Activated naive CD8-positive, alpha-beta T cell treated with anti-CD3 and anti-CD28 coated beads, Interleukin-2, amount 50 U/mL, for 24 hours (primary cell): ENCODE data around the gene KREMEN1.

Experiments
- ATAC-seq: fragments of 150-1000 bp; cut with Tn5 transposase; one replicate; pipeline ENCODE4 v1.10.0; 2021
- DNase-seq: peaks from one replicate; pipeline ENCODE4 v3.0.0; 2021
- H3K27ac Mint-ChIP-seq: one replicate; pipeline ENCODE4 v1.8.0; 2021; ENCODE audit warnings: mild to moderate bottlenecking, mixed read lengths
- H3K27me3 Mint-ChIP-seq: one replicate; pipeline ENCODE4 v1.8.0; 2021; ENCODE audit warnings: mixed read lengths
- H3K36me3 Mint-ChIP-seq: one replicate; pipeline ENCODE4 v1.8.0; 2021; ENCODE audit warnings: low read depth, mixed read lengths
- H3K4me1 Mint-ChIP-seq: one replicate; pipeline ENCODE4 v1.8.0; 2021; ENCODE audit warnings: mixed read lengths
- H3K4me3 Mint-ChIP-seq: one replicate; pipeline ENCODE4 v1.8.0; 2021; ENCODE audit warnings: mild to moderate bottlenecking, moderate library complexity, mixed read lengths
- H3K9me3 Mint-ChIP-seq: one replicate; pipeline ENCODE4 v1.8.0; 2021; ENCODE audit warnings: mixed read lengths

The KREMEN1 gene

GRCh38 chr22:29134448-29134847 is 61.6 kb downstream of the KREMEN1 start:
- Mint-ChIP-seq H3K27ac (no peak overlapping the region), H3K4me3 (no peak overlapping the region)

GRCh38 chr22:29136782-29137700 is 64.2 kb downstream of the KREMEN1 start:
- H3K27ac Mint-ChIP-seq = no peak overlapping the region
- H3K9me3 Mint-ChIP-seq = peaks cover 3% of the 10 kb centered on the region
- ATAC-seq (no peak), DNase-seq (no peak)
- no peaks in the 10 kb centered on the region for H3K4me1 Mint-ChIP-seq
- H3K4me3 Mint-ChIP-seq = no peak overlapping the region
- H3K27me3 Mint-ChIP-seq = peaks cover 7% of the 10 kb centered on the region
- no peaks in the 10 kb centered on the region for H3K36me3 Mint-ChIP-seq

More at GRCh38 chr22:29134448-29134847, 61.6 kb downstream of the KREMEN1 start:
- Mint-ChIP-seq H3K27me3 (peaks cover 7% of the 10 kb centered on the region), H3K36me3 (no peaks in the 10 kb centered on the region), H3K4me1 (no peaks in the 10 kb centered on the region), H3K9me3 (peaks cover 3% of the 10 kb centered on the region)
- ATAC-seq = no peak
- no peak for DNase-seq

GRCh38 chr22:29138556-29139305 is 65.9 kb downstream of the KREMEN1 start:
- Mint-ChIP-seq H3K9me3 (peaks cover 1% of the 10 kb centered on the region), H3K36me3 (no peaks in the 10 kb centered on the region), H3K4me3 (no peak overlapping the region), H3K27me3 (peaks cover 7% of the 10 kb centered on the region), H3K4me1 (no peaks in the 10 kb centered on the region), H3K27ac (no peak overlapping the region)
- no peak for DNase-seq
- no peak for ATAC-seq

- Mint-ChIP-seq H3K27me3 (peaks cover 1% of the 10 kb centered on the region), H3K27ac (no peak overlapping the region), H3K4me1 (no peaks in the 10 kb centered on the region), H3K36me3 (no peaks in the 10 kb centered on the region), H3K4me3 (no peak overlapping the region), H3K9me3 (no peaks in the 10 kb centered on the region)
- DNase-seq (no peak), ATAC-seq (no peak)
Measured at GRCh38 chr22:29139965-29140782, 67.3 kb downstream of the KREMEN1 start.

GRCh38 chr22:29141078-29141688 is 68.3 kb downstream of the KREMEN1 start:
- DNase-seq (no peak), ATAC-seq (no peak)
- H3K4me1 Mint-ChIP-seq = no peaks in the 10 kb centered on the region
- H3K27ac Mint-ChIP-seq = no peak overlapping the region
- H3K27me3 Mint-ChIP-seq = peaks cover 1% of the 10 kb centered on the region
- H3K36me3 Mint-ChIP-seq = no peaks in the 10 kb centered on the region
- H3K9me3 Mint-ChIP-seq = no peaks in the 10 kb centered on the region
- H3K4me3 Mint-ChIP-seq = no peak overlapping the region

DNA sequence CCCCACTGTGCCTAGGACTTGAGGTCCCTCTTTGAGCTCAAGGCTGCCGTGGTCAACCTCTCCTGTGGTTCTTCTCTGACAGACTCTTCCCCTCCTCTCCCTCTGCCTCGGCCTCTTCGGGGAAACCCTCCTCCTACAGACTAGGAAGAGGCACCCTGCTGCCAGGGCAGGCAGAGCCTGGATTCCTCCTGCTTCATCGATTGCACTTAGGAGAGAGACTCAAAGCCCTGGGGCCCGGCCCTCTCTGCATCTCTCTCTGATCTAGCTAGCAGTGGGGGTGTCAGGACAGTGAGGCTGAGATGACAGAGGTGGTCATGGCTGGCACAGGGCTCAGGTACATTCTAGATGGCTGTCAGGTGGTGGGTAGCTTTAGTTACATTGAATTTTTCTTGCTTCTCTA is 69.3 kb downstream of the KREMEN1 start:
- Mint-ChIP-seq H3K27ac (no peak overlapping the region), H3K4me3 (no peak overlapping the region), H3K9me3 (no peaks in the 10 kb centered on the region), H3K27me3 (no peaks in the 10 kb centered on the region), H3K36me3 (no peaks in the 10 kb centered on the region), H3K4me1 (no peaks in the 10 kb centered on the region)
- ATAC-seq = no peak
- no peak for DNase-seq

DNA sequence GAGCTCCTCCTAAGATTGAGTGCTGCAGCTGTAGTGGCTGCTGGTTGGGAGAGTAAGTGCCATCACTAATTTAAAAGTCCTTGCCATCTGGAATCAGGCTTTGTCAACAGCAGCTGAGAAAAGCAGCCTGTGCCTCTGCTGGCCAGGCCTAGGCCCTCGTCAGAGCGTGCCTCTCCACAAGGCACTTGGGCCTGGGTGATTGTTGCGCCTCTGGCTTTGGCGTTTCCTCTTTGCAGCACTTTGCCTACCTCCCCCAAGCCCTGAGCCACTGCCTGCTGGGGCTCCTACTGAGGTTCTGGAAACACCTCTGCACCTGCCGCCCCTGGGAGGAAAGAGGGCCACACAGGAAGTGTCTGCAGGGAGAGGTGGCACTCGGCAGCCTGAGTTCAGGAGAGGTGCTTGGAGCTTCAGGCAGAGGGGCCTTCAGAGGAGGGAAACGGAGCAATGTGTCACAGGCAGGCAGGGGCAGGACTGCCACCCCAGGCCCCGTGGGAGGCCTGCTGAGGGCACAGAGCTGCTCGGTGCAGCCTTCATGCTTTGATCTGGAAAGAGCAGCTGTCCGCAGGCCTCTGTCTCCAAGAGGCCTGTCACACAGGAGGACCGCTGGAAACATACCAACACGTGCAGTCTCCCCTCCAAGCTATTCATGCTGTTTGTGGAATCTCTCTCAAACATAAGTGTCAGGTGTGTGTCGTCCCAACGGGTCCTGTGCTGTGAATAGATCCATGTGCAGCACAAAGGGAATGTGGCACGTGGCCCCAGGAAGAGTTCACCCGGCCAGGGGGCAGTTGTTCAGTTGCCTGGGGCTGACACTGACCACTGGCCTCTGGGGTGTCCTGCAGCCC is 71.3 kb downstream of the KREMEN1 start:
- Mint-ChIP-seq H3K27ac (no peak overlapping the region), H3K9me3 (no peaks in the 10 kb centered on the region), H3K36me3 (no peaks in the 10 kb centered on the region), H3K27me3 (no peaks in the 10 kb centered on the region), H3K4me3 (no peak overlapping the region), H3K4me1 (no peaks in the 10 kb centered on the region)
- ATAC-seq (no peak), DNase-seq (no peak)

GRCh38 chr22:29144786-29145160 is 71.9 kb downstream of the KREMEN1 start:
- no peaks in the 10 kb centered on the region for H3K4me1 Mint-ChIP-seq
- H3K27me3 Mint-ChIP-seq = no peaks in the 10 kb centered on the region
- no peaks in the 10 kb centered on the region for H3K9me3 Mint-ChIP-seq
- no peak for DNase-seq
- no peak overlapping the region for H3K27ac Mint-ChIP-seq
- ATAC-seq = no peak
- no peaks in the 10 kb centered on the region for H3K36me3 Mint-ChIP-seq
- no peak overlapping the region for H3K4me3 Mint-ChIP-seq

GRCh38 chr22:29145321-29146072 is 72.7 kb downstream of the KREMEN1 start:
- DNase-seq = no peak
- Mint-ChIP-seq H3K9me3 (no peaks in the 10 kb centered on the region), H3K27me3 (peaks cover under 1% of the 10 kb centered on the region), H3K4me1 (no peaks in the 10 kb centered on the region), H3K27ac (no peak overlapping the region), H3K4me3 (no peak overlapping the region), H3K36me3 (no peaks in the 10 kb centered on the region)
- no peak for ATAC-seq

GRCh38 chr22:29146091-29146560 is 73.3 kb downstream of the KREMEN1 start:
- Mint-ChIP-seq H3K4me3 (no peak overlapping the region), H3K36me3 (no peaks in the 10 kb centered on the region), H3K27me3 (peaks cover 2% of the 10 kb centered on the region), H3K9me3 (no peaks in the 10 kb centered on the region), H3K27ac (no peak overlapping the region), H3K4me1 (no peaks in the 10 kb centered on the region)
- DNase-seq (no peak), ATAC-seq (no peak)

DNA sequence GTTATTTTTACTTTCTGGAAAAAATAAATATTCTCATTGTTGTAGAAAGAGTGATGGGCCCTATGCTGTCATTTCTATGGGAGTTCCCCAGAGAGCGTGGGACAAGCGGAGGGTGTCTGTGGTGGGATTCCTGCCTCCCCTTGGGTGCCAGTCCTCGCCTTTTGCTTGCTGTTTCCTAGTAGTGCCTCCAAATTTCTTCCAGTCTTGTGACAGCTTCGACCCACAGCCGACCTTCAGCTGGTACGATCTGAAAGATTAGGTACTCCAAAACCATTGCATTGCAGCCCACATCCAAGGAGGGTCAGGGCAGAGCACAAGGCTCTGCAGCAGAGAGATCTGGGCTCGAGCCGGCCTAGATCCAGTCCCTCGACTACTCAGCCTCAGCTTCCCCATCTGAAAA is 73.9 kb downstream of the KREMEN1 start:
- Mint-ChIP-seq H3K4me1 (no peaks in the 10 kb centered on the region), H3K36me3 (no peaks in the 10 kb centered on the region), H3K27me3 (peaks cover 4% of the 10 kb centered on the region), H3K27ac (no peak overlapping the region), H3K4me3 (no peak overlapping the region), H3K9me3 (no peaks in the 10 kb centered on the region)
- ATAC-seq = no peak
- no peak for DNase-seq

DNA sequence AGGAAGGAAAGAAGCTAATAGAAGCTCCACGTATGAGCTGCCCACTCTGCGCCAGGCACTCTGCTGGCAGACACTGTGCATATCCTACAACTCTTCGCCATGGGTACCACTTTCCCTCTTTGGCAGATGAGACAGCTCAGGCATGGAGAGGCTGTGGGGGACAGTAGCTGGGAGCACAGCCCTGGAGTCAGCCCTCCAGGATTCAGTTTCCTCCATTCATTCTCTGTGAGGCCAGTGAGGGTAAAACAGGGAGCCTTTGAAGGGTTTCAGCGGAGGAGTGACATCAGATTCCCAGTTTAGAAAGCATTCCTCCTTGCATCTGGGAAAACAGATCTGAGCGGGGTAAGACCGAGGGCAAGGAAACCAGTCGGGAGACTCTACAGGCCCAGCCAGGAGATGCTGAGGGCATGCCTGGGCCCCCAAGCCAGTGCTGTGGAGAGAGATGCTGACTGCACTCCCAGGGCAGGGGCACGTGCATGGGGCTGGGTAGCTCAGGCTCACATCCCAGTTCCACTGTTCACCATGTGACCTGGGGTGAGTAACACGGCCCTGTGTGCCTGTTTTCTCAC is 74.6 kb downstream of the KREMEN1 start:
- no peaks in the 10 kb centered on the region for H3K36me3 Mint-ChIP-seq
- H3K27me3 Mint-ChIP-seq = peaks cover 6% of the 10 kb centered on the region
- DNase-seq = no peak
- no peak overlapping the region for H3K27ac Mint-ChIP-seq
- no peak overlapping the region for H3K4me3 Mint-ChIP-seq
- ATAC-seq = no peak
- H3K9me3 Mint-ChIP-seq = no peaks in the 10 kb centered on the region
- no peaks in the 10 kb centered on the region for H3K4me1 Mint-ChIP-seq

DNA sequence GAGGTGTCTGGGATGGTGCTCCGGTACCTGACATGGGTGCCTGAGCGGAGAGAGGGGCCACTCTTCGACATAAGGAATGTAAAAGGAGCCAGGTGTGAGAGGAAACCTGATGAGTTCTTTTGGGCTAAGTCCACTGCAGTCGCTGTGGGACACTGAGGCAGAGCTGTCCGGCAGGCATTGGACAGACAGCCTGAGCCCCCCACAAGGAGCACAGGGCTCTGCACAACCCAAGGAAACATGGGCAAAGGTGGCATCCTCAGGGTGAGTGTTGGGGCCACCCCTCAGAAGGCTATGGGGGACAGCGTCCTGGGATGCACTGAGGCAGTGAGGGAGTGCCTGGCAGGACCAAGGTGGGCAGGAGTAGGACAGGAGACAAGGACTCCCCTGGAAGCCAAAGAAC is 75.2 kb downstream of the KREMEN1 start:
- DNase-seq (no peak), ATAC-seq (no peak)
- Mint-ChIP-seq H3K4me1 (peaks cover 3% of the 10 kb centered on the region), H3K9me3 (no peaks in the 10 kb centered on the region), H3K36me3 (no peaks in the 10 kb centered on the region), H3K27me3 (peaks cover 10% of the 10 kb centered on the region), H3K27ac (no peak overlapping the region), H3K4me3 (no peak overlapping the region)
